IMR-90 (cell line): ENCODE data around the gene TMC8. TPM values are rescaled to one million over a fixed set of nuclear protein-coding genes. Genes with fewer than 3 reads are reported as not detected.

Experiments used
- ATAC-seq: fragments of 200-7000 bp; cut with Tn5 transposase; 2 replicates; pipeline ENCODE4 v1.9.1; 2020; ENCODE audit warnings: low read depth, mild to moderate bottlenecking, moderate library complexity
- BruUV-seq: library from RNA; stranded (reverse); fragments of 400-500 nt; replicated peaks from 2 replicates; lab custom pipeline; 2021; lab: Mats Ljungman, UMichigan
- CTCF ChIA-PET: fragments of 300-600 bp; formaldehyde crosslinking; extraction: SDS; loops from one replicate; lab custom pipeline; 2021; ENCODE audit warnings: antibody characterized with exemption; lab: Yijun Ruan, JAX
- POLR2A ChIA-PET: fragments of 300-600 bp; sonication (Branson Sonifier 250); formaldehyde crosslinking; loops from one replicate; lab custom pipeline; 2022; ENCODE audit warnings: antibody characterized with exemption; ENCODE audit not compliant: unreplicated experiment; lab: Charles Lee
- DNase-seq: peaks from one replicate; pipeline ENCODE4 v3.0.0; 2013
- H2AFZ ChIP-seq: replicated peaks from 2 replicates; pipeline ENCODE3; 2013; ENCODE audit warnings: low read length, mild to moderate bottlenecking; ENCODE audit not compliant: poor library complexity
- H2AK5ac ChIP-seq: 2 replicates; pipeline ENCODE4 v1.6.1; 2013; ENCODE audit warnings: low read depth, low read length, inconsistent platforms
- H2AK9ac ChIP-seq: replicated peaks from 2 replicates; pipeline ENCODE3; 2013; ENCODE audit warnings: mild to moderate bottlenecking, low read depth, low read length, moderate library complexity; ENCODE audit not compliant: poor library complexity
- H2BK120ac ChIP-seq: 2 replicates; pipeline ENCODE4 v1.6.1; 2013; ENCODE audit warnings: low read depth, low read length, inconsistent platforms
- H2BK15ac ChIP-seq: 3 replicates; pipeline ENCODE4 v1.6.1; 2013; ENCODE audit warnings: low read depth, low read length, inconsistent platforms
- H2BK20ac ChIP-seq: 2 replicates; pipeline ENCODE4 v1.6.1; 2013; ENCODE audit warnings: low read depth, mild to moderate bottlenecking, inconsistent platforms, low read length, moderate library complexity
- H2BK5ac ChIP-seq: 2 replicates; pipeline ENCODE4 v1.6.1; 2013; ENCODE audit warnings: mild to moderate bottlenecking, low read depth, low read length, inconsistent platforms; ENCODE audit not compliant: poor library complexity, severe bottlenecking
- H3K14ac ChIP-seq: replicated peaks from 2 replicates; pipeline ENCODE4 v1.6.1; 2013; ENCODE audit warnings: low read depth, low read length, inconsistent platforms
- H3K18ac ChIP-seq: 2 replicates; pipeline ENCODE4 v1.6.1; 2013; ENCODE audit warnings: low read depth, low read length, control low read depth
- H3K23ac ChIP-seq: 2 replicates; pipeline ENCODE4 v1.6.1; 2013; ENCODE audit warnings: low read depth, low read length, inconsistent platforms
- H3K27ac ChIP-seq: 2 replicates; pipeline ENCODE4 v1.5.1; 2013; ENCODE audit warnings: mild to moderate bottlenecking, control low read depth, low read length; ENCODE audit not compliant: insufficient read depth
- H3K27me3 ChIP-seq: 2 replicates; pipeline ENCODE4 v1.6.1; 2013; ENCODE audit warnings: low read length; ENCODE audit not compliant: control insufficient read depth, insufficient read depth
- H3K36me3 ChIP-seq: 2 replicates; pipeline ENCODE4 v1.6.1; 2013; ENCODE audit warnings: low read length, mixed read lengths; ENCODE audit not compliant: control insufficient read depth, insufficient read depth
- H3K4ac ChIP-seq: 2 replicates; pipeline ENCODE4 v1.6.1; 2013; ENCODE audit warnings: low read depth, low read length, inconsistent platforms
- H3K4me1 ChIP-seq: 2 replicates; pipeline ENCODE4 v1.6.1; 2013; ENCODE audit warnings: low read length, mixed read lengths; ENCODE audit not compliant: control insufficient read depth, insufficient read depth
- H3K4me2 ChIP-seq: 2 replicates; pipeline ENCODE4 v1.6.1; 2013; ENCODE audit warnings: low read depth, mild to moderate bottlenecking, control low read depth, low read length, moderate library complexity
- H3K4me3 ChIP-seq: 2 replicates; pipeline ENCODE4 v1.5.1; 2013; ENCODE audit warnings: low read depth, mild to moderate bottlenecking, control low read depth, low read length, moderate library complexity; ENCODE audit not compliant: insufficient read depth
- H3K56ac ChIP-seq: 2 replicates; pipeline ENCODE4 v1.6.1; 2013; ENCODE audit warnings: low read length, inconsistent platforms; ENCODE audit not compliant: insufficient read depth; ENCODE audit errors: extremely low read depth
- H3K79me1 ChIP-seq, 2 experiments: 2 replicates each; pipeline ENCODE4 v1.6.1; 2013; ENCODE audit warnings: low read length in 2 of 2, inconsistent platforms in 1 of 2, low read depth in 1 of 2
- H3K9ac ChIP-seq: 2 replicates; pipeline ENCODE4 v1.6.1; 2013; ENCODE audit warnings: low read depth, low read length, control low read depth
- H3K9me1 ChIP-seq: 2 replicates; pipeline ENCODE4 v1.6.1; 2013; ENCODE audit warnings: low read length, inconsistent platforms; ENCODE audit not compliant: insufficient read depth
- H3K9me3 ChIP-seq: 2 replicates; pipeline ENCODE4 v1.6.1; 2013; ENCODE audit warnings: low read length; ENCODE audit not compliant: control insufficient read depth, insufficient read depth
- H4K20me1 ChIP-seq: 2 replicates; pipeline ENCODE4 v1.6.1; 2013; ENCODE audit warnings: low read length, inconsistent platforms; ENCODE audit not compliant: insufficient read depth
- H4K5ac ChIP-seq: 2 replicates; pipeline ENCODE4 v1.6.1; 2013; ENCODE audit warnings: mild to moderate bottlenecking, low read depth, low read length, control low read depth
- H4K8ac ChIP-seq, 2 experiments: 2 replicates each; pipeline ENCODE4 v1.6.1; 2013; ENCODE audit warnings: low read depth in 2 of 2, low read length in 2 of 2, control low read depth in 1 of 2, inconsistent platforms in 1 of 2
- H4K91ac ChIP-seq: 2 replicates; pipeline ENCODE4 v1.6.1; 2013; ENCODE audit warnings: low read depth, low read length, inconsistent platforms; ENCODE audit not compliant: insufficient read depth
- CHD1 ChIP-seq: IDR thresholded peaks from 2 replicates; pipeline ENCODE4 v1.6.1; 2012; ENCODE audit warnings: low read depth, low read length, improper control_type of control experiment
- MAFK ChIP-seq: IDR thresholded peaks from 2 replicates; pipeline ENCODE4 v1.6.1; 2012; ENCODE audit warnings: low read depth, low read length, improper control_type of control experiment
- MXI1 ChIP-seq: IDR thresholded peaks from 2 replicates; pipeline ENCODE4 v1.6.1; 2012; ENCODE audit warnings: low read depth, mild to moderate bottlenecking, low read length, moderate library complexity, borderline replicate concordance
- RCOR1 ChIP-seq: IDR thresholded peaks from 2 replicates; pipeline ENCODE4 v1.6.1; 2012; ENCODE audit warnings: mild to moderate bottlenecking, low read length, improper control_type of control experiment; ENCODE audit not compliant: insufficient replicate concordance
- RFX5 ChIP-seq: IDR thresholded peaks from 2 replicates; pipeline ENCODE4 v1.8.0; 2012; ENCODE audit warnings: low read depth, mild to moderate bottlenecking, low read length, moderate library complexity
- WGBS, 2 experiments: methylation state at CpG; one replicate each; pipeline versions ENCODE4 v1.1.5 to v1.1.7; 2013; ENCODE audit warnings: missing lambda C conversion rate in 2 of 2; ENCODE audit not compliant: insufficient read length in 1 of 2; ENCODE audit errors: extremely low coverage in 2 of 2; 5-methylcytosine and 5-hydroxymethylcytosine counted together
- dilution Hi-C: fragments of 300-500 bp; cut with HindIII; formaldehyde crosslinking; loops from one replicate; pipeline ENCODE4 v1.14.3; 2018; ENCODE audit warnings: low sequenced_read_pairs; ENCODE audit not compliant: unreplicated experiment
- in situ Hi-C: fragments of 300-500 bp; cut with MboI; formaldehyde crosslinking; loops from 3 replicates; pipeline ENCODE4 v1.14.3; 2019; ENCODE audit warnings: low sequenced_read_pairs, inconsistent platforms, mixed read lengths
- intact Hi-C: fragments of 100-400 bp; cut with micrococcal nuclease; formaldehyde crosslinking; loops from 2 replicates; pipeline ENCODE4 v1.10.0; 2022
- polyA plus RNA-seq, 3 experiments: library from polyadenylated mRNA; depleted of rRNA; stranded (reverse); fragments of >200 nt; gene quantifications; 2 replicates each; pipeline ENCODE4 v1.2.3, GENCODE V29; 2012; ENCODE audit warnings: low replicate concordance in 1 of 3
- total RNA-seq: library from RNA; depleted of rRNA; stranded (reverse); fragments of >200 nt; gene quantifications from 2 replicates; pipeline ENCODE4 v1.2.3, GENCODE V29; 2012

The TMC8 gene
- total and polyA plus RNA-seq, 2 of the 4 experiments (the other 2 are of a cell fraction), result not detected

GRCh38 chr17:78180508-78180907 is 49.9 kb downstream of the TMC8 start:
- in situ Hi-C loops, result no loop called here
- Histone ChIP-seq H2BK5ac (peak overlapping the region; percentile 64), H2AK5ac (no peak overlapping the region; the same call in 1 of the 2 replicates), H3K79me1 (peaks cover 17 to 67% of the 10 kb centered on the region in 2 experiments; a peak in 3 of 4 replicates), H3K18ac (peak overlapping the region; percentile 48; the same call in 1 of the 2 replicates), H4K8ac (peak overlapping the region in 1 of 2 experiments; percentile 90; a peak in 3 of 4 replicates), H4K5ac (peak overlapping the region; percentile 64; the same call in 1 of the 2 replicates), H3K4me1 (peaks cover 13% of the 10 kb centered on the region), H4K91ac (peak overlapping the region; percentile 36), H2AFZ (no peak overlapping the region), H2BK15ac (no peak overlapping the region), H3K4ac (peak overlapping the region; percentile 41), H2BK20ac (no peak overlapping the region; the same call in 1 of the 2 replicates), H2AK9ac (peak overlapping the region; percentile 7), H3K27me3 (no peaks in the 10 kb centered on the region), H3K4me2 (peak overlapping the region; percentile 94; the same call in 1 of the 2 replicates), H3K9me3 (no peaks in the 10 kb centered on the region), H3K36me3 (no peaks in the 10 kb centered on the region; the same call in 1 of the 2 replicates), H4K20me1 (0 out of 2 replicates have a peak, but pooled peaks cover 6% of the 10 kb centered on the region), H3K23ac (peak overlapping the region; percentile 76), H3K9ac (no peak overlapping the region), H3K56ac (peak overlapping the region; percentile 38; the same call in 1 of the 2 replicates), H3K27ac (no peak overlapping the region), H3K4me3 (no peak overlapping the region), H3K9me1 (peaks cover 17% of the 10 kb centered on the region; the same call in 1 of the 2 replicates), H3K14ac (peak overlapping the region; percentile 25; the same call in 1 of the 2 replicates), H2BK120ac (peak overlapping the region; percentile 37; the same call in 1 of the 2 replicates)
- ChIA-PET POLR2A (no interaction called here), CTCF (no interaction called here)
- DNase-seq, result no peak
- WGBS, 2 experiments, result 100% methylated on average over 1 of the region's 2 CpGs; no CpG with 5 or more reads in 1 of the 2 experiments
- TF ChIP-seq CHD1 (no peak), MAFK (no peak), RFX5 (no peak), MXI1 (no peak), RCOR1 (no peak)
- dilution Hi-C loops, result no loop called here
- no TSS peak for BruUV-seq
- intact Hi-C loops, result no loop called here
- no peak for ATAC-seq
